Muscle of leg (tissue), 11 donors: Measurements from ENCODE around the gene ATP5IF1. TPM values are rescaled to one million over a fixed set of nuclear protein-coding genes. Genes with fewer than 3 reads are reported as not detected.

Experiments
- DNase-seq: peaks from one replicate; pipeline ENCODE4 v3.0.0; 2013
- H3K27ac ChIP-seq: one replicate; pipeline ENCODE4 v1.5.1; 2013; ENCODE audit warnings: mild to moderate bottlenecking, low read length, control low read depth
- H3K27me3 ChIP-seq: one replicate; pipeline ENCODE4 v1.6.1; 2013; ENCODE audit warnings: low read length; ENCODE audit not compliant: control insufficient read depth, insufficient read depth
- H3K36me3 ChIP-seq: one replicate; pipeline ENCODE4 v1.6.1; 2013; ENCODE audit warnings: low read length; ENCODE audit not compliant: control insufficient read depth, insufficient read depth
- H3K4me1 ChIP-seq: one replicate; pipeline ENCODE4 v1.6.1; 2013; ENCODE audit warnings: low read length; ENCODE audit not compliant: control insufficient read depth, insufficient read depth
- H3K4me3 ChIP-seq: one replicate; pipeline ENCODE4 v1.5.1; 2013; ENCODE audit warnings: low read length, control low read depth
- H3K9me3 ChIP-seq: replicated peaks from 2 replicates; pipeline ENCODE4 v1.6.1; 2013; ENCODE audit warnings: low read depth, low read length; ENCODE audit not compliant: control insufficient read depth
- WGBS: methylation state at CpG from one replicate; pipeline ENCODE4 v1.1.5; 2013; ENCODE audit warnings: missing lambda C conversion rate; ENCODE audit not compliant: insufficient coverage; 5-methylcytosine and 5-hydroxymethylcytosine counted together
- polyA plus RNA-seq, 8 donors: library from polyadenylated mRNA; unstranded; fragments of 120-200 nt; gene quantifications; one replicate each; pipeline versions ENCODE4 v1.2.1 to v1.2.3, GENCODE V29; 2013; ENCODE audit warnings: inconsistent platforms in 1 of 8, low replicate concordance in 1 of 8; ENCODE audit not compliant: insufficient read length in 8 of 8, insufficient read depth in 1 of 8
- total RNA-seq: library from RNA; stranded (reverse); fragments of 120-200 nt; gene quantifications from one replicate; pipeline ENCODE4 v1.2.4, GENCODE V29; 2013

Gene ATP5IF1
- total and polyA plus RNA-seq, 9 donors, result 72.7 to 116 (median 101) TPM

DNA sequence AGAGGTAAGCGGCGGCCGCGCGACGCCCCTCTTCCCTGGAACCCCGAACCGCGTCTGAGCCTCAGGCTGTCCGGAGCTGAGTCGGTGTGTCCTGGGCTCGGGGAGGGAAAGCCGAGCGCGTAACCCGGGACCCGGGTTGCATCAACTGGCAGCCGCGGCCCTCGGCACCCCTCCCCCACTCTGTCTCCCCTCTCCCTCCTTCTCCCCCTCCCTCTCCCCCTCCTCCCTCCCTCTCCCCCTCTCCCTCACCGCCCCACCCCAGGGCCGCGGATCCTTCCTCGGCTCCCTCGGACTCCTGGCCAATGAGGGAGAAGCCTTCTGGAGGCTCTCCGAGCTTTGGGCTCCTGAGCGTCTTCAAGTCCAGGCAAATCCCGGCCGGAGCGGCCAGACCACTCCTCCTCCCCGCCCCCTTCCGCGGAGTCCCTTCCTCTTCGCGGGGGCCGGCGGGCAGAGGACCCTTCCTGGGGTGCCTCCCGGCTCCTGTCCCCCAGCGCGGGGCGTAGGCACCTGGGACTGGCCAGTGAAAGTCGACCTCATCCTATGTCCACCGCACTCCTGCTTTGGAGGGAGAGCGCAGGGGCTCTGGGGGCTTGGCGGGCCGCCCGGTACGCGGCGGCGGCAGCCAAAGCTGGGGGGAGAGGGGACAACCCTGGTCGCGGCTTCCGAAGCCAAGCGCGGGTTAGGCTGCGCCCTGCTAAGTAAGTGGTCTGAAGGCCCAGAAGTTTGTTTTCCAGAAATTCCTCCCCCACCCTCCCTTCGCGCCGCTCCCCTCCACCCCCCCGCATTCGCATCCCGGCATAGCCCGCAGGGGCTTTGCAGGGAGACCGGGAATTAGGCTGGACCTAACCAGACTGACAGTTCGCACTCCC is 24.2 kb downstream of the ATP5IF1 start:
- Histone ChIP-seq H3K4me1 (peaks cover 9% of the 10 kb centered on the region), H3K27me3 (peaks cover 5% of the 10 kb centered on the region), H3K27ac (peak overlapping the region; percentile 93), H3K36me3 (no peaks in the 10 kb centered on the region), H3K9me3 (no peaks in the 10 kb centered on the region), H3K4me3 (peak overlapping the region; percentile 98)
- 2% methylated on average over 38 of the region's 66 CpGs for WGBS
- peak; percentile 96 for DNase-seq

DNA sequence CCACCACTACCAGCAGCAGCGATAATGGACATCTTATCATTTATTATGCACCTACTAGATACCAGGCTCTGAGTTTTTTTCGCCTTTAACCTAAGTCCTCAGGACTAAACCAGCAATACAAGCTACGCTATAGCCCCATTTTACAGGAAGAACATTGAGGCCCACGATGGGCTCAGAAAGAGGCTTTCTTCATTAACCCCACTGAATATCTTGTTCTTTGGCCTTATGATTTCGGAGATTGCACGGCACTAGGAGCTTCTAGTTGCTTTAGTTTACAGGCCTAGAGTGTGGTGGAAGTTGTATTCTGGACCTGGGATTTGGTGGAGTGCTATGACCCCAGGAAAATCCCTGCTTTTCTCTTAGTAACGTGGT is 24.9 kb downstream of the ATP5IF1 start:
- DNase-seq, result no peak
- no peaks in the 10 kb centered on the region for H3K9me3 ChIP-seq
- H3K4me3 ChIP-seq, result peak overlapping the region; percentile 98
- H3K4me1 ChIP-seq, result peaks cover 9% of the 10 kb centered on the region
- H3K36me3 ChIP-seq, result no peaks in the 10 kb centered on the region
- WGBS, result 49% methylated on average over 3 of the region's 7 CpGs
- H3K27me3 ChIP-seq, result peaks cover 5% of the 10 kb centered on the region
- no peak overlapping the region for H3K27ac ChIP-seq

DNA sequence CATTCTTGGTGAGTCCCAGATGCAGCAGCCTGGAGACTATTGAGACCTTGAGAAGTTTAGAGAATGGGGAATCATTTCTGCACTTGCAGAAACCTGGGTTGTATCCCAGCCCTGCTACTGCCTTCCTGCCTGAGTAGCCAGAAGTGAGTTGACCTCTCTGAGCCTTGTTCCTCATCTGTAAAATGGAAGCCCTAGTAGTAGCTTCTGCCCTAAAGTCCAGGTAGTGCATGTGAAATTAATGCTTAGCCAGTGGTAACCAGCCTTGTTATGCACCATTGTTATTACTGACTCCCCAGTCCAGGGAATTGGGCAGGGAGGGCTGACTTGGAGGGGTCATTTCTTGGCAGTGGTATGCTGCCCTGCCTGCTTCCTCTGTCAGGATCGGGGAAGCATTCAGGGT is 29.0 kb downstream of the ATP5IF1 start:
- no peak overlapping the region for H3K4me3 ChIP-seq
- H3K9me3 ChIP-seq, result no peaks in the 10 kb centered on the region
- H3K27me3 ChIP-seq, result peaks cover 5% of the 10 kb centered on the region
- 90% methylated on average over 1 of the region's 1 CpG for WGBS
- no peaks in the 10 kb centered on the region for H3K36me3 ChIP-seq
- DNase-seq, result no peak
- no peak overlapping the region for H3K27ac ChIP-seq
- H3K4me1 ChIP-seq, result peaks cover 3% of the 10 kb centered on the region

DNA sequence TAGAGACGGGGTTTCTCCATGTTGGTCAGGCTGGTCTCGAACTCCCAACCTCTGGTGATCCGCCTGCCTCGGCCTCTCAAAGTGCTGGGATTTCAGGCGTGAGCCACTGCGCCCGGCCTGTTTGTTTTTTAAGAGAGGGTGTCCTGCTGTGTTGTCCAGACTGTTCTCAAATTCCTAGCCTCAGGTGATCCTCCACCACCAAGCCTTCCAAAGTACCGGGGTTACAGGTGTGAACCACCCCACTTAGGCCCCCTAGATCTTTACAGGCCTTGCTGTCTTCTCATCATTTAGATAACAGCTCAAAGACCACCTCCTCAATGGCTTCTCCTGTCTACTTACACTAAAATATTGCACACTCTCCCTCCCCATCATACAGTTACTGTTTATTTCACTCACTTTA is 29.7 kb downstream of the ATP5IF1 start:
- Histone ChIP-seq H3K9me3 (no peaks in the 10 kb centered on the region), H3K27ac (no peak overlapping the region), H3K4me1 (peaks cover 2% of the 10 kb centered on the region), H3K36me3 (no peaks in the 10 kb centered on the region), H3K4me3 (no peak overlapping the region), H3K27me3 (peaks cover 5% of the 10 kb centered on the region)
- DNase-seq, result no peak
- 29% methylated on average over 1 of the region's 8 CpGs for WGBS

DNA sequence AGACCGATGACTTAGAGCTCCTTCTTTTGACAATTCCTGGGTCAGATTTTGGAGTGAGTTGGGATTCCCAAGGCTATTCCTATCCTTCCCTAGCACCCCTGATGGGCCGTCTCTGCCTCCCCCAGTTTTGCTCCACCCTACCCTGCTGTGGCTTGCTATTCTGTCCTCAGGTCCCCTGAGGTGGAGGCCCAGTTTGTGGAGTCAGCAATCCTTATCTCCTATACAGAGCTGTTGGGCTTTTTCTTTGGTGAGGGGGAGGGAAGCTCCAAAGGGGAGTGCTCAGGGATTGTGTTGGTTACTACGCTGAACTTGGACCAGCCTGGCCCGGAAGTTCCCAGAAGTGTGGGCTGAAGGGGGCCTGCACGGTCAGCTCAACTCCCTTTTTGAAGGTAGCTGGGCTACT is 31.0 kb downstream of the ATP5IF1 start:
- Histone ChIP-seq H3K4me1 (no peaks in the 10 kb centered on the region), H3K27ac (no peak overlapping the region), H3K36me3 (peaks cover 3% of the 10 kb centered on the region), H3K4me3 (no peak overlapping the region), H3K9me3 (no peaks in the 10 kb centered on the region), H3K27me3 (peaks cover 2% of the 10 kb centered on the region)
- DNase-seq, result no peak
- WGBS, result 17% methylated on average over 1 of the region's 5 CpGs

DNA sequence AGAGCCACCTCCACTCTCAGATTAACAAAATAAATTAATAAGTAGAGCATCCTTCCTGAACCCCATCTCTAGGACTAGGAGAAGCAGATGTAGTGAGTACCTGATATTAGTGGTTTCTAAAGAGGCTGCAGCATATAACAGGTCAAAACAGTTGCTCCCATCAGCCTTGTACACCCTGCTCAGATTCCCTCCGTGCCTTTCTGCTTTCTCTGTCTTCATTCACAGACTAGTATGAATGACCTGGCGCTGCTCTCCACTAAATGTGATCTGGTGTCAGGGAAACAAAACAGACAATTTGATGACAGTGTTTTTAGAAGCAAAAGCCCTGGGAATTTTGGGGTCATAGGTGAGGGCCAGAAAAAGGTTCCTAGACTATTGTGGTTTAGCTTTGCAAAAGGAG is 31.7 kb downstream of the ATP5IF1 start:
- peaks cover 3% of the 10 kb centered on the region for H3K36me3 ChIP-seq
- DNase-seq, result no peak
- WGBS, result 44% methylated on average over 2 of the region's 2 CpGs
- H3K4me3 ChIP-seq, result no peak overlapping the region
- H3K27me3 ChIP-seq, result no peaks in the 10 kb centered on the region
- H3K4me1 ChIP-seq, result no peaks in the 10 kb centered on the region
- H3K27ac ChIP-seq, result no peak overlapping the region
- no peaks in the 10 kb centered on the region for H3K9me3 ChIP-seq

DNA sequence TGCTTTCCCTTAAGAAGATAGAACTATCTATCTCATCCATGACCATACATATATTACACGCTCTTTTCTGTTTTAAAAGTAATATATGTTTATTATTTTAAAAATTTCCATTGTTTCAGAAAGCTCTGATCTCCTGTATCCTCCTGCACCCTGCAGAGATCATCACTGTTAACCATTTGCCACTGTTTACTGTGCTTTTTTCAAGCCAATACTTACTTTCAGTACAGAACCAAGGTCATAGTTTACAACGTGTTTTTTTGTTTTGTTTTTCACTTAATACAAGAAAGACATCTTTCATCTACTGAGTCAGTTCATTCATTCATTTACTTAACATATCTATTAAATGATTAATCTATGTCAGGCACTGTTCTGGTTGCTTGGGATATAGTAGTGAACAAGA is 33.6 kb downstream of the ATP5IF1 start:
- DNase-seq, result no peak
- WGBS, result no CpG with 5 or more reads among the region's 2 CpGs

DNA sequence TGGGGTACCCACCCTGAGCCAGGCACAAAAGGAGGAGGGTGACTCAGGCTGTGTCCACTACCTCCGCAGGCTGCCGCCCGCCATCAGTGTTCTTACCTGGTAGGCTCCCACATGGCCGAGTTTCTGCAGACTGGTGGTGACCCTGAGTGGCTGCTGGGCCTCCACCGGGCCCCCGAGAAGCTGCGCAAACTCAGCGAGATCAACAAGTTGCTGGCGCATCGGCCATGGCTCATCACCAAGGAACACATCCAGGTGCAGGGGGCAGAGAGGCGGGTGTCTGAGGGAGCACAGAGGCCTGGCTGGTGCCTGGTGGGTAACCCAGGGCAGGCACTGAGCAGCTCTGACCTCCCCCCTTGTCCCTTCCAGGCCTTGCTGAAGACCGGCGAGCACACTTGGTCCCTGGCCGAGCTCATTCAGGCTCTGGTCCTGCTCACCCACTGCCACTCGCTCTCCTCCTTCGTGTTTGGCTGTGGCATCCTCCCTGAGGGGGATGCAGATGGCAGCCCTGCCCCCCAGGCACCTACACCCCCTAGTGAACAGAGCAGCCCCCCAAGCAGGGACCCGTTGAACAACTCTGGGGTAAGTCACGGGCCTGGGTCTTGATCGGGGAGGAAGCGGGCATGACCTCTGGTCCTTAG is 36.4 kb downstream of the ATP5IF1 start:
- Histone ChIP-seq H3K4me1 (no peaks in the 10 kb centered on the region), H3K36me3 (peaks cover 16% of the 10 kb centered on the region), H3K4me3 (no peak overlapping the region), H3K27me3 (no peaks in the 10 kb centered on the region), H3K9me3 (no peaks in the 10 kb centered on the region), H3K27ac (no peak overlapping the region)
- WGBS, result 92% methylated on average over 12 of the region's 20 CpGs
- DNase-seq, result no peak

More for the DNA sequence above, 33.6 kb downstream of the ATP5IF1 start:
- Histone ChIP-seq H3K36me3 (peaks cover 12% of the 10 kb centered on the region), H3K27ac (no peak overlapping the region), H3K4me3 (no peak overlapping the region), H3K9me3 (no peaks in the 10 kb centered on the region), H3K4me1 (no peaks in the 10 kb centered on the region), H3K27me3 (no peaks in the 10 kb centered on the region)

DNA sequence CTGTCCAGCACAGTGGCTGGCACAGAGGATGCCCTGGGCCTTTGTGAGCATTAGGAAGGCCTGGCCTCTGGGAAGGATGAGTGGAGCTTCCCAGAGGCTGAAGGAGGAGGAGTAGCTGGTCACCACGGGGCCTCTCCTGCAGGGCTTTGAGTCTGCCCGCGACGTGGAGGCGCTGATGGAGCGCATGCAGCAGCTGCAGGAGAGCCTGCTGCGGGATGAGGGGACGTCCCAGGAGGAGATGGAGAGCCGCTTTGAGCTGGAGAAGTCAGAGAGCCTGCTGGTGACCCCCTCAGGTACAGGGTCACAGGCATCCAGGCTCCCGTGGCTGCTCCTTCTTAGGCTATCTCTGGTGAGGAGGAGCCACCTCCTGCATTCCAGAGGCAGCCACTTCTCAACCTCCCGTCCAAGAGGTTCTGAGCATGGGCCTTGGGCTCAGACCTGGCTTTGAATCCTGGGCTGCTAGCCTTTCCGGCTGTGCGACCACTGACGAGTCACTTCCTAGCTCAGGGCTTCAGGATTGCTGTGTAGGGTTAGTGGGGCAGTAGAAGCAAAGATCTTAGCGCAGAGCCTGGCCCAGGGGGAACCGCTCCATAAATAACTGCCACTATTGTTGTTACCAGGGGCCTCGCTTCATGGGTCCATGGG is 37.4 kb downstream of the ATP5IF1 start:
- Histone ChIP-seq H3K4me3 (no peak overlapping the region), H3K9me3 (no peaks in the 10 kb centered on the region), H3K27me3 (no peaks in the 10 kb centered on the region), H3K36me3 (peaks cover 19% of the 10 kb centered on the region), H3K27ac (no peak overlapping the region), H3K4me1 (no peaks in the 10 kb centered on the region)
- WGBS, result 81% methylated on average over 16 of the region's 17 CpGs
- DNase-seq, result no peak

DNA sequence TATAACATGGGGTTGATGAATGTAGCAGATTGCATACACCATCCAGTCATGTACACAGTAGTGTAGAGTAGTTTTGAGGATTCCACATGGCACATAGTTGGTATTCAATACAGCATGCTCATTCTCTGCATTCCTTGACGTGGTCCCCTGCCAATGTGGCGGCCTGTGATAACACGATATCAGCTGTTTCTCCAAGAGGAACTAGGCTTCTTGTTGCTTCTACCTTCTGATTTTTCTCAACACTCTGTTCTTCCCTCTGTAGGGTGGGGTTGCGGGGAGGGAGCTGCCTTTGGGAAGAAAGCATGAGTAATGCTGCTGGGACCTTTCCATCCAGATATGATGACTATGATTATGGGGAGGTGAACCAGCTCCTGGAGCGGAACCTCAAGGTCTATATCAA is 42.8 kb downstream of the ATP5IF1 start:
- no peak overlapping the region for H3K27ac ChIP-seq
- 100% methylated on average over 1 of the region's 5 CpGs for WGBS
- no peaks in the 10 kb centered on the region for H3K27me3 ChIP-seq
- no peaks in the 10 kb centered on the region for H3K4me1 ChIP-seq
- H3K36me3 ChIP-seq, result peaks cover 32% of the 10 kb centered on the region
- H3K4me3 ChIP-seq, result no peak overlapping the region
- H3K9me3 ChIP-seq, result no peaks in the 10 kb centered on the region
- no peak for DNase-seq
